K562 (cell line): ENCODE results near the gene CDC14A. TPM values are rescaled to one million over a fixed set of nuclear protein-coding genes. Genes with fewer than 3 reads are reported as not detected.

ENCODE experiments used
- ARID4B ChIP-seq: sonication (generic); formaldehyde crosslinking; IDR thresholded peaks from 2 replicates; pipeline ENCODE4 v1.8.0; 2022; ENCODE audit warnings: mild to moderate bottlenecking, missing genetic modification reagents
- ATF7 ChIP-seq: fragments of 450-650 bp; IDR thresholded peaks from 2 replicates; pipeline ENCODE4 v1.7.1; 2014; ENCODE audit warnings: mild to moderate bottlenecking, moderate library complexity
- CBFA2T2 ChIP-seq: fragments of 450-650 bp; conservative IDR thresholded peaks from 2 replicates; pipeline ENCODE4 v1.6.1; 2017; ENCODE audit warnings: mild to moderate bottlenecking
- CTCF ChIP-seq, 3 experiments: IDR thresholded peaks in 2 of 3; conservative IDR thresholded peaks in 1 of 3; 2 replicates each; pipeline ENCODE4 v1.5.1; 2011 to 2012; ENCODE audit warnings: low read length in 3 of 3, mild to moderate bottlenecking in 3 of 3, control low read depth in 2 of 3, improper control_type of control experiment in 1 of 3, inconsistent platforms in 1 of 3, low read depth in 1 of 3, mixed read lengths in 1 of 3, moderate library complexity in 1 of 3; ENCODE audit not compliant: insufficient read depth in 2 of 3
- LARP7 ChIP-seq: fragments of 450-650 bp; IDR thresholded peaks from 2 replicates; pipeline ENCODE4 v1.6.1; 2016
- POLR2G ChIP-seq: fragments of 200-400 bp; formaldehyde crosslinking; IDR thresholded peaks from 2 replicates; pipeline ENCODE4 v1.6.1; 2017; ENCODE audit warnings: low read depth, mild to moderate bottlenecking, antibody characterized with exemption, low read length, moderate library complexity
- ZKSCAN1 ChIP-seq: fragments of 150-350 bp; IDR thresholded peaks from 2 replicates; pipeline ENCODE4 v1.6.1; 2016; ENCODE audit warnings: low read depth, low read length
- ZNF408 ChIP-seq: fragments of 250-450 bp; sonication (Bioruptor Pico); IDR thresholded peaks from 2 replicates; pipeline ENCODE4 v1.4.0; 2020; ENCODE audit warnings: low read depth, mild to moderate bottlenecking, moderate library complexity
- polyA plus RNA-seq, 8 experiments: library from polyadenylated mRNA; depleted of rRNA in 4 of 8; stranded (reverse) in 5 of 8; unstranded in 3 of 8; fragments of >200 nt; fragmentation: Nextera tagmentation in 2 of 8; fragmentation: Illumina TruSeq in 1 of 8; extraction: Ambion mirVana in 2 of 8; extraction: Trizol in 1 of 8; gene quantifications; 2 replicates each; pipeline versions ENCODE4 v1.2.1 to v1.2.3, GENCODE V29; 2011 to 2014; ENCODE audit warnings: inconsistent platforms in 1 of 8, missing spikeins in 1 of 8
- total RNA-seq, 7 experiments: library from RNA; depleted of rRNA in 6 of 7; stranded (reverse); fragments of >200 nt in 6 of 7; fragmentation: Illumina TruSeq in 2 of 7; extraction: Trizol in 2 of 7; gene quantifications; 2 replicates each; pipeline versions ENCODE4 v1.2.1 to v1.2.3, GENCODE V29; 2011 to 2021; ENCODE audit warnings: low replicate concordance in 1 of 7
- TF ChIP-seq, protein P1 (sequence below), 2 experiments: fragments of 450-650 bp; IDR thresholded peaks; 2 replicates each; pipeline ENCODE4 v1.6.1; 2016
- TF ChIP-seq, protein P2 (sequence below): sonication (generic); formaldehyde crosslinking; IDR thresholded peaks from 2 replicates; pipeline ENCODE4 v1.9.0; 2022; ENCODE audit warnings: mild to moderate bottlenecking, missing genetic modification reagents
- TF ChIP-seq, protein P3 (sequence below): fragments of 250-450 bp; sonication (Bioruptor Pico); IDR thresholded peaks from 2 replicates; pipeline ENCODE4 v1.5.0; 2021

CDC14A gene
- total and polyA plus RNA-seq, 9 of the 15 experiments (the other 6 are each of a cell fraction or from before 2014, with no cell fraction given) = 17.0 to 74.3 (median 33.4) TPM

- TF ChIP-seq, protein P1, sequence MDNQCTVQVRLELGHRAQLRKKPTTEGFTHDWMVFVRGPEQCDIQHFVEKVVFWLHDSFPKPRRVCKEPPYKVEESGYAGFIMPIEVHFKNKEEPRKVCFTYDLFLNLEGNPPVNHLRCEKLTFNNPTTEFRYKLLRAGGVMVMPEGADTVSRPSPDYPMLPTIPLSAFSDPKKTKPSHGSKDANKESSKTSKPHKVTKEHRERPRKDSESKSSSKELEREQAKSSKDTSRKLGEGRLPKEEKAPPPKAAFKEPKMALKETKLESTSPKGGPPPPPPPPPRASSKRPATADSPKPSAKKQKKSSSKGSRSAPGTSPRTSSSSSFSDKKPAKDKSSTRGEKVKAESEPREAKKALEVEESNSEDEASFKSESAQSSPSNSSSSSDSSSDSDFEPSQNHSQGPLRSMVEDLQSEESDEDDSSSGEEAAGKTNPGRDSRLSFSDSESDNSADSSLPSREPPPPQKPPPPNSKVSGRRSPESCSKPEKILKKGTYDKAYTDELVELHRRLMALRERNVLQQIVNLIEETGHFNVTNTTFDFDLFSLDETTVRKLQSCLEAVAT (IDR thresholded peaks at IDR 0.05) = peak in 1 of 2 experiments; percentile 89; a peak in 2 of 4 replicates
- TF ChIP-seq, protein P2, sequence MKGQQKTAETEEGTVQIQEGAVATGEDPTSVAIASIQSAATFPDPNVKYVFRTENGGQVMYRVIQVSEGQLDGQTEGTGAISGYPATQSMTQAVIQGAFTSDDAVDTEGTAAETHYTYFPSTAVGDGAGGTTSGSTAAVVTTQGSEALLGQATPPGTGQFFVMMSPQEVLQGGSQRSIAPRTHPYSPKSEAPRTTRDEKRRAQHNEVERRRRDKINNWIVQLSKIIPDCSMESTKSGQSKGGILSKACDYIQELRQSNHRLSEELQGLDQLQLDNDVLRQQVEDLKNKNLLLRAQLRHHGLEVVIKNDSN = no peak
- TF ChIP-seq CTCF (IDR thresholded peaks at IDR 0.05 in 2 of 3, conservative IDR thresholded peaks at IDR 0.05 in 1 of 3; ENCODE audit: insufficient read depth in 2 of 3, low read depth in 1 of 3, low read length in 3 of 3) (no peak), POLR2G (peak; percentile 77), CBFA2T2 (no peak), ZKSCAN1 (no peak), LARP7 (no peak), ATF7 (peak; percentile 86; the same call in 1 of the 2 replicates), ARID4B (CRISPR knock-in tag) (no peak), ZNF408 (no peak)
- TF ChIP-seq, protein P3, sequence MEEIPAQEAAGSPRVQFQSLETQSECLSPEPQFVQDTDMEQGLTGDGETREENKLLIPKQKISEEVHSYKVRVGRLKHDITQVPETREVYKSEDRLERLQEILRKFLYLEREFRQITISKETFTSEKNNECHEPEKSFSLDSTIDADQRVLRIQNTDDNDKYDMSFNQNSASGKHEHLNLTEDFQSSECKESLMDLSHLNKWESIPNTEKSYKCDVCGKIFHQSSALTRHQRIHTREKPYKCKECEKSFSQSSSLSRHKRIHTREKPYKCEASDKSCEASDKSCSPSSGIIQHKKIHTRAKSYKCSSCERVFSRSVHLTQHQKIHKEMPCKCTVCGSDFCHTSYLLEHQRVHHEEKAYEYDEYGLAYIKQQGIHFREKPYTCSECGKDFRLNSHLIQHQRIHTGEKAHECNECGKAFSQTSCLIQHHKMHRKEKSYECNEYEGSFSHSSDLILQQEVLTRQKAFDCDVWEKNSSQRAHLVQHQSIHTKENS (CRISPR knock-in tag) = no peak
Observed at GRCh38 chr1:100362821-100363466, 10.6 kb downstream of the CDC14A start (continued).
